Brain microvascular endothelial cell (primary cell): ENCODE results near the gene PCAT6.

ENCODE experiments used
- DNase-seq: peaks from one replicate; pipeline ENCODE4 v3.0.0-alpha.2; 2020
- H3K27ac ChIP-seq: fragments of 250-450 bp; sonication (Bioruptor Pico); 2 replicates; pipeline ENCODE4 v1.5.1; 2020; ENCODE audit warnings: mild to moderate bottlenecking, moderate library complexity
- H3K27me3 ChIP-seq: fragments of 250-450 bp; sonication (Bioruptor Pico); replicated peaks from 2 replicates; pipeline ENCODE4 v1.5.1; 2020; ENCODE audit warnings: mild to moderate bottlenecking
- H3K36me3 ChIP-seq: fragments of 250-450 bp; sonication (Bioruptor Pico); replicated peaks from 2 replicates; pipeline ENCODE4 v1.5.1; 2020; ENCODE audit warnings: mild to moderate bottlenecking
- H3K4me3 ChIP-seq: 2 replicates; pipeline ENCODE4 v1.5.1; 2011; ENCODE audit warnings: low read depth, mild to moderate bottlenecking, control low read depth, low read length, moderate library complexity
- CTCF ChIP-seq: IDR thresholded peaks from 2 replicates; pipeline ENCODE4 v1.5.1; 2011; ENCODE audit warnings: low read depth, mild to moderate bottlenecking, moderate library complexity, low read length, control low read depth, inconsistent platforms; ENCODE audit errors: missing control alignments
- in situ Hi-C: cut with HindIII; loops from 2 replicates; pipeline ENCODE4 v1.10.0; 2017; ENCODE audit warnings: low sequenced_read_pairs, low pct_ligation_motif_present

The PCAT6 gene

GRCh38 chr1:202850593-202851362 lies 40.0 kb downstream of the PCAT6 start:
- no peak overlapping the region for H3K4me3 ChIP-seq
- in situ Hi-C loops, result no loop called here
- no peak for DNase-seq
- H3K27ac ChIP-seq, result no peak overlapping the region
- TF ChIP-seq CTCF, result no peak
- no peaks in the 10 kb centered on the region for H3K36me3 ChIP-seq
- H3K27me3 ChIP-seq, result no peaks in the 10 kb centered on the region

DNA sequence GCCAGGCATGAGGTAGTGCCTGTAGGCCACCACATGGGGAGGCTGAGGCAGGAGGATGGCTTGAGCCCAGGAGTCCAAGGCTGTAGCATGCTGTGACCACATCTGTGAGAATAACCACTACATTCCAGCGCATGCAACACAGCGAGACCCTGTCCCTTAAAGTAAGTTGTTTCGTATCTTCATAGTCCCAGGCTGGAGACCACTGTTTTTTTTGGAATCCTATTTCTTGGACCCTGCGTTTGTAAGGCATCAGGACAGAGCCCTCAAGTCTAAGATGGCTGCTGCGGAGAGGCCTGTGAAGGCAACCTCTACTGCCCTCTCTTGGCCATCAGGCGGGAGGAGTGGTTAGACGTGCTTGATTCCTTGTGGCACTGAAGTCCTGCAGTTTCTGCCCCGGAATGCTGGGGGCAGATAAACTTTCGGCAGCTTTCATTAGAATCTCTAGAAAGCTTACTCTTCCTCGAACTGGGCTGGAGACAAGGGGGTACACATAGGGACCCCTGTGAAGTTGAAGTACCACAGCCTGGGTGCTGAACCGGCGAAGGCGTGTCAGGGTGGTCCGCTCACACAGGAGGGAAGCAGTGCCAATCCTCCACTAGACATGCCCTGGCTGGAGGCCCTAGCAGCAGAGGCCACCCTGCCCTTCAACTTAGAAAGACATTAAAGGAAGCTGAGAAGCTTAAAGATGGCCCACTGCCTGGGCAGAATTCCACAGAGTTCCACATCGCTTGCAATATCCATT lies 41.6 kb downstream of the PCAT6 start:
- Histone ChIP-seq H3K36me3 (no peaks in the 10 kb centered on the region), H3K27me3 (no peaks in the 10 kb centered on the region), H3K4me3 (no peak overlapping the region), H3K27ac (no peak overlapping the region)
- in situ Hi-C loops, result no loop called here
- peak; percentile 59 for DNase-seq
- peak; percentile 81 for TF ChIP-seq CTCF

DNA sequence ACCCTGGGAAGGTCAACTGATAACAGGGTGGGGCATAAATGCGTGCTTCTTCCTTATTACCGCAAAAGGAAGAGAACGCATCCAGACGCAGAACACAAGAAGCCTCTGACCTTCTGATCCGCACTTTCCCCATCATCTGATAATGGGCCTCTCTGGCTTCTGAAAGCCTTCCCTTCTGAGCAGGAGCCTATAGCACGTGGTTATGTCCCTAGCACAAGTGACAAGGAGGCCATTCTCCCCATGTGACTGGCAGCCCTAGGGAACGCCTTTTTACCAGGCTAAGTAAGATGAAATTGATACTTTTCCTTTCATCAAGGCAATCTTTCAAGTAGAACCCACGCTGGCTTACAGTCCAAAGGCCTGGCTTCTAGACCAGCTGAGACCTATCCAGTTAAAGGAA lies 44.0 kb downstream of the PCAT6 start:
- Histone ChIP-seq H3K36me3 (no peaks in the 10 kb centered on the region), H3K27me3 (no peaks in the 10 kb centered on the region), H3K27ac (no peak overlapping the region), H3K4me3 (no peak overlapping the region)
- in situ Hi-C loops, result no loop called here
- no peak for DNase-seq
- no peak for TF ChIP-seq CTCF

- H3K4me3 ChIP-seq, result no peak overlapping the region
- no peak for TF ChIP-seq CTCF
- H3K36me3 ChIP-seq, result no peaks in the 10 kb centered on the region
- in situ Hi-C loops, result no loop called here
- DNase-seq, result no peak
- H3K27ac ChIP-seq, result no peak overlapping the region
- no peaks in the 10 kb centered on the region for H3K27me3 ChIP-seq
These were observed 45.3 kb downstream of the PCAT6 start for GRCh38 chr1:202856014-202856413.

GRCh38 chr1:202857136-202857610 lies 46.4 kb downstream of the PCAT6 start:
- in situ Hi-C loops, result no loop called here
- no peak for TF ChIP-seq CTCF
- Histone ChIP-seq H3K27me3 (no peaks in the 10 kb centered on the region), H3K36me3 (no peaks in the 10 kb centered on the region), H3K27ac (no peak overlapping the region), H3K4me3 (no peak overlapping the region)
- no peak for DNase-seq

DNA sequence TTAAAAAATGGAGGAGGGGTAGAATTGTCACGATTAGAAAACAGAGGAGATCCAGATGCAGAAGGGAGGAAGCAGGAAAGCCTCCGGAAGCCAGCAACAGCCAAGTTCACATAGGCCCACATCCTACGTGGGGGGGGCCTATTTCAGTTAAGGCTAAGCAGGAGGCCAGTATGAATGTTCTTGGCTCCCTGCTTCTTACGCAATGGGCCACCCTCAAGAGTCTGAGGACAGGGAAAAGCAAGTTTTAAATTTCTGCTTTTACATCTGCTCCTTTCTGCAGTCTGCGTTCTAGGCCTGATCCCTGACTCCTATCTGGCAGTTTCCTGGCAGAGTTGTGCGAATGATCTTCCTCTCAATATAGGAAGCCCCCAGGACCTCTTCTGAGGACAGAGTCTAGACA lies 47.6 kb downstream of the PCAT6 start:
- Histone ChIP-seq H3K27me3 (no peaks in the 10 kb centered on the region), H3K36me3 (no peaks in the 10 kb centered on the region), H3K4me3 (no peak overlapping the region), H3K27ac (no peak overlapping the region)
- DNase-seq, result no peak
- in situ Hi-C loops, result no loop called here
- no peak for TF ChIP-seq CTCF
